Suppressor macrophage (primary cell): ENCODE data around the gene FFAR3.

Source experiments
- DNase-seq, 4 experiments: peaks; one replicate each; pipeline ENCODE4 v3.0.0-alpha.2; 2020 to 2022
- total RNA-seq, 17 experiments: gene quantifications; one replicate each; lab custom pipeline; 2026; ENCODE audit warnings: mixed read lengths in 6 of 17, inconsistent platforms in 3 of 17; lab: John Stamatoyannopoulos, UW

The FFAR3 gene
- total RNA-seq = 0 to 20.9 (median 0.36) reads per million in 17 experiments

GRCh38 chr19:35357867-35358573 lies at the start of gene FFAR3:
FFAR3 (plus strand) TSS chr19:35358460; CDS start chr19:35358891, 431 bp downstream.
- peak; percentile 90 to 96 (median 92) for DNase-seq

- no peak for DNase-seq
These were observed 49.4 kb upstream of the FFAR3 start for GRCh38 chr19:35308910-35309309.

- no peak for DNase-seq
These were observed 48.6 kb upstream of the FFAR3 start for GRCh38 chr19:35309481-35310279.

- no peak for DNase-seq
These were observed 47.9 kb upstream of the FFAR3 start for GRCh38 chr19:35310331-35310730.

GRCh38 chr19:35310811-35311465 lies 47.3 kb upstream of the FFAR3 start:
- DNase-seq = no peak

GRCh38 chr19:35311901-35312665 lies 46.2 kb upstream of the FFAR3 start:
- no peak for DNase-seq

- no peak for DNase-seq
These were observed 44.7 kb upstream of the FFAR3 start for GRCh38 chr19:35313587-35313986.

- DNase-seq = no peak
These were observed 44.2 kb upstream of the FFAR3 start for GRCh38 chr19:35314031-35314430.

- DNase-seq = no peak
These were observed 43.3 kb upstream of the FFAR3 start for GRCh38 chr19:35314858-35315470.

- DNase-seq = no peak
These were observed 42.4 kb upstream of the FFAR3 start for GRCh38 chr19:35315883-35316282.

- DNase-seq = no peak
These were observed 41.7 kb upstream of the FFAR3 start for GRCh38 chr19:35316560-35316959.

- DNase-seq = peak; percentile 81 to 92 (median 90)
These were observed 40.7 kb upstream of the FFAR3 start for GRCh38 chr19:35317464-35318043.

GRCh38 chr19:35318679-35319448 lies 39.4 kb upstream of the FFAR3 start:
- DNase-seq = peak; percentile 94 to 99 (median 96)

GRCh38 chr19:35320065-35320713 lies 38.1 kb upstream of the FFAR3 start:
- DNase-seq = peak; percentile 76 to 85 (median 84)

- DNase-seq = peak in 1 of 4 experiments; percentile 28
These were observed 37.0 kb upstream of the FFAR3 start for GRCh38 chr19:35321291-35321690.

GRCh38 chr19:35322014-35322413 lies 36.2 kb upstream of the FFAR3 start:
- no peak for DNase-seq

- no peak for DNase-seq
These were observed 30.6 kb upstream of the FFAR3 start for GRCh38 chr19:35327642-35328041.

- peak in 3 of 4 experiments; percentile 44 to 50 (median 47) for DNase-seq
These were observed 29.4 kb upstream of the FFAR3 start, which contains the start of gene CD22 for GRCh38 chr19:35328851-35329285. CD22 (plus strand) TSS chr19:35329187; CDS start chr19:35332041, 2,854 bp downstream.

GRCh38 chr19:35329323-35329722 lies 28.9 kb upstream of the FFAR3 start:
- DNase-seq = no peak

- DNase-seq = no peak
These were observed 27.8 kb upstream of the FFAR3 start for GRCh38 chr19:35330475-35330874.
